SIG-M5 treated with dmso at 0.1 percent for 504 hours (cell line): ENCODE measurements around the gene PTCSC3.

Source experiments
- DNase-seq: peaks from one replicate; lab custom pipeline; 2025; ENCODE audit not compliant: unreplicated experiment; lab: John Stamatoyannopoulos, UW

The PTCSC3 gene

GRCh38 chr14:36086629-36087395 is 89.7 kb downstream of the PTCSC3 start:
- no peak for DNase-seq

GRCh38 chr14:36085861-36086260 is 90.7 kb downstream of the PTCSC3 start:
- DNase-seq, result no peak
